ENCODE data around the gene PLEKHN1. TPM values are rescaled to one million over a fixed set of nuclear protein-coding genes. Genes with fewer than 3 reads are reported as not detected.
"Not testable (repeated sequence)": the region's sequence is repeated elsewhere in the genome, so short reads cannot be mapped to it uniquely, and the experiment has no call there.

The PLEKHN1 gene
- polyA plus RNA-seq, 3 donors = 0.22 to 1.1 (median 0.38) TPM

GRCh38 chr1:1012736-1013104 lies 46.4 kb downstream of the PLEKHN1 start:
- not testable (repeated sequence) for H3K27ac ChIP-seq (ENCODE audit: low read depth, low read length)
- 62 to 69% (median 63%) methylated on average over 13 of the region's 13 CpGs for WGBS, 3 donors

GRCh38 chr1:1013105-1013921 lies 47.0 kb downstream of the PLEKHN1 start, which contains the start of gene ISG15:
Gene ISG15 (plus strand): TSS chr1:1013497. CDS start chr1:1013574, 77 bp downstream.
- WGBS, 3 donors = 1 to 7% (median 3%) methylated on average over 29 to 30 of the region's 30 CpGs
- H3K27ac ChIP-seq (ENCODE audit: low read depth, low read length) = no peak within 1 kb of the TSS

- H3K27ac ChIP-seq (ENCODE audit: low read depth, low read length) = no peak overlapping the region
- WGBS, 3 donors = 44 to 71% (median 57%) methylated on average over 39 to 41 of the region's 41 CpGs
Observed at GRCh38 chr1:1013922-1014648, 47.8 kb downstream of the PLEKHN1 start.

GRCh38 chr1:1014799-1015681 lies 48.8 kb downstream of the PLEKHN1 start:
- 78 to 81% (median 79%) methylated on average over 20 of the region's 20 CpGs for WGBS, 3 donors

GRCh38 chr1:1017397-1018320 lies 51.4 kb downstream of the PLEKHN1 start:
- WGBS, 3 donors = 62 to 84% (median 81%) methylated on average over 16 to 17 of the region's 17 CpGs
- H3K27ac ChIP-seq (ENCODE audit: low read depth, low read length) = not testable (repeated sequence)

More at GRCh38 chr1:1014799-1015681, 48.8 kb downstream of the PLEKHN1 start:
- H3K27ac ChIP-seq (ENCODE audit: low read depth, low read length) = no peak overlapping the region

GRCh38 chr1:1018321-1018685 lies 52.0 kb downstream of the PLEKHN1 start:
- H3K27ac ChIP-seq (ENCODE audit: low read depth, low read length) = not testable (repeated sequence)
- 92 to 94% (median 94%) methylated on average over 22 to 26 of the region's 26 CpGs for WGBS, 3 donors

- WGBS, 3 donors = 1 to 4% (median 2%) methylated on average over 34 to 69 of the region's 91 CpGs
Observed at GRCh38 chr1:1019122-1019999, 53.1 kb downstream of the PLEKHN1 start.

GRCh38 chr1:1020000-1020404 lies 53.7 kb downstream of the PLEKHN1 start, which contains the start of gene AGRN:
Gene AGRN (plus strand): TSS chr1:1020120. CDS start chr1:1020173, 53 bp downstream.
- 0 to 1% (median 0%) methylated on average over 11 to 39 of the region's 58 CpGs for WGBS, 3 donors
- no peak within 1 kb of the TSS for H3K27ac ChIP-seq (ENCODE audit: low read depth, low read length)

More at GRCh38 chr1:1019122-1019999, 53.1 kb downstream of the PLEKHN1 start:
- H3K27ac ChIP-seq (ENCODE audit: low read depth, low read length) = no peak overlapping the region

GRCh38 chr1:1020415-1021009 lies 54.2 kb downstream of the PLEKHN1 start:
- no peak overlapping the region for H3K27ac ChIP-seq (ENCODE audit: low read depth, low read length)
- WGBS, 3 donors = 0 to 2% (median 1%) methylated on average over 25 to 59 of the region's 59 CpGs

GRCh38 chr1:1021010-1021919 lies 55.0 kb downstream of the PLEKHN1 start:
- no peak overlapping the region for H3K27ac ChIP-seq (ENCODE audit: low read depth, low read length)
- WGBS, 3 donors = 25 to 36% (median 27%) methylated on average over 33 of the region's 33 CpGs

- WGBS, 3 donors = 88 to 91% (median 88%) methylated on average over 10 of the region's 10 CpGs
- H3K27ac ChIP-seq (ENCODE audit: low read depth, low read length) = no peak overlapping the region
Observed at GRCh38 chr1:1021920-1022259, 55.6 kb downstream of the PLEKHN1 start.

GRCh38 chr1:1022302-1023009 lies 56.2 kb downstream of the PLEKHN1 start:
- no peak overlapping the region for H3K27ac ChIP-seq (ENCODE audit: low read depth, low read length)
- 76 to 92% (median 77%) methylated on average over 25 to 27 of the region's 27 CpGs for WGBS, 3 donors

- 69 to 77% (median 75%) methylated on average over 13 of the region's 13 CpGs for WGBS, 3 donors
- peak overlapping the region; percentile 20 for H3K27ac ChIP-seq (ENCODE audit: low read depth, low read length)
Observed at GRCh38 chr1:1023700-1024099, 57.4 kb downstream of the PLEKHN1 start.

GRCh38 chr1:1024149-1024770 lies 58.0 kb downstream of the PLEKHN1 start:
- 80 to 92% (median 81%) methylated on average over 9 of the region's 9 CpGs for whole genome bisulfite sequencing, 3 donors
- no peak overlapping the region for H3K27ac ChIP-seq (ENCODE audit: low read depth, low read length)

Data from adipose tissue (tissue), 3 donors.